ENCODE data around the gene TOP1.

TOP1 gene

GRCh38 chr20:41168281-41169161, 139.9 kb downstream of the TOP1 start:
- DNase-seq (ENCODE audit: low read depth in 2 of 2), result no peak

- no peak for DNase-seq (ENCODE audit: low read depth in 2 of 2)
Measured at GRCh38 chr20:41169162-41169690, 140.6 kb downstream of the TOP1 start.

GRCh38 chr20:41169791-41170351, 141.2 kb downstream of the TOP1 start:
- DNase-seq (ENCODE audit: low read depth in 2 of 2), result no peak

- DNase-seq (ENCODE audit: low read depth in 2 of 2), result no peak
Measured at GRCh38 chr20:41170386-41171105, 141.9 kb downstream of the TOP1 start.

GRCh38 chr20:41171736-41172295, 143.2 kb downstream of the TOP1 start:
- no peak for DNase-seq (ENCODE audit: low read depth in 2 of 2)

GRCh38 chr20:41172296-41173140, 143.9 kb downstream of the TOP1 start:
- DNase-seq (ENCODE audit: low read depth in 2 of 2), result no peak

- peak; percentile 23 to 62 for DNase-seq (ENCODE audit: low read depth in 2 of 2)
Measured at GRCh38 chr20:41173161-41173721, 144.6 kb downstream of the TOP1 start.

GRCh38 chr20:41173791-41174341, 145.2 kb downstream of the TOP1 start:
- no peak for DNase-seq (ENCODE audit: low read depth in 2 of 2)

All from stimulated activated CD4-positive, alpha-beta T cell treated with anti-CD3 and anti-CD28 coated beads, Interleukin-1b, Interleukin-23, amount 100 ng/mL, for 1 hour (primary cell).